Lower leg skin (tissue), 4 donors: ENCODE results near the gene CRIP1. TPM values are rescaled to one million over a fixed set of nuclear protein-coding genes. Genes with fewer than 3 reads are reported as not detected.

Experiments
- DNase-seq, 2 donors: peaks; one replicate each; pipeline ENCODE4 v3.0.0-alpha.2; 2019; ENCODE audit warnings: low spot score in 2 of 2
- H3K4me3 ChIP-seq: fragments of 200-600 bp; sonication (generic); 2 replicates; pipeline ENCODE4 v1.5.1; 2017; ENCODE audit warnings: mild to moderate bottlenecking, low read depth; ENCODE audit not compliant: poor library complexity, severe bottlenecking
- POLR2A ChIP-seq, 2 donors: fragments of 450-650 bp; IDR thresholded peaks; one replicate each; pipeline ENCODE4 v1.6.1; 2016 to 2017; ENCODE audit warnings: antibody characterized with exemption in 2 of 2, mild to moderate bottlenecking in 1 of 2, moderate library complexity in 1 of 2
- WGBS, 2 donors: methylation state at CpG; one replicate each; pipeline ENCODE4 v1.1.5; 2018; 5-methylcytosine and 5-hydroxymethylcytosine counted together
- intact Hi-C: fragments of 100-400 bp; cut with DNase I; formaldehyde crosslinking; loops from one replicate; pipeline ENCODE4 v1.15.0; 2023; ENCODE audit warnings: low total_unique reads
- total RNA-seq, 4 donors: library from RNA; depleted of rRNA; stranded (reverse); fragments of >200 nt; gene quantifications; one replicate each; pipeline ENCODE4 v1.1.0, GENCODE V29; 2016
- TF ChIP-seq, protein P1 (sequence below), 3 donors: fragments of 450-650 bp; IDR thresholded peaks; one replicate each; pipeline ENCODE4 v1.5.1; 2016; ENCODE audit warnings: antibody characterized with exemption in 3 of 3, mild to moderate bottlenecking in 3 of 3, moderate library complexity in 2 of 3

Gene CRIP1
- total RNA-seq, 4 donors from 2014 or later: 13.1 to 103 (median 63.2) TPM

DNA sequence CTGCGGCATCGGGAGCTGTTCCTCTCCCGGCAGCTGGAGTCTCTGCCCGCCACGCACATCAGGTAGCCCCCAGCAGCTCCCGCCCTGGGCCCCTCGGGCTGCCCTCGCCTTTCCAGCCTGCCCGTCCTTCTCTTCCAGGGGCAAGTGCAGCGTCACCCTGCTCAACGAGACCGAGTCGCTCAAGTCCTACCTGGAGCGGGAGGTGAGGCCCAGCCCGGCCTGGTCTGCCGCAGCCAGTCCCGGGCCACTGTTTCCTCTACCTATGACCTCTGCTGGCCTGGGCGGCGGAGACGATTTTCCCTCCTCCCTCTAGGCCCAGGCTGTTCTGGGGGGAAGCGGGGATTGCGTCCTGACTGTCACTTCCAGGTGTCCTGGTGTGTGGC lies 36.6 kb upstream of the CRIP1 start:
- H3K4me3 ChIP-seq: no peak overlapping the region
- DNase-seq: no peak
- WGBS, 2 donors: 90 to 93% methylated on average over 22 of the region's 22 CpGs
- intact Hi-C loops: no loop called here
- no peak for TF ChIP-seq POLR2A (IDR thresholded peaks at IDR 0.05)
- TF ChIP-seq, protein P1, sequence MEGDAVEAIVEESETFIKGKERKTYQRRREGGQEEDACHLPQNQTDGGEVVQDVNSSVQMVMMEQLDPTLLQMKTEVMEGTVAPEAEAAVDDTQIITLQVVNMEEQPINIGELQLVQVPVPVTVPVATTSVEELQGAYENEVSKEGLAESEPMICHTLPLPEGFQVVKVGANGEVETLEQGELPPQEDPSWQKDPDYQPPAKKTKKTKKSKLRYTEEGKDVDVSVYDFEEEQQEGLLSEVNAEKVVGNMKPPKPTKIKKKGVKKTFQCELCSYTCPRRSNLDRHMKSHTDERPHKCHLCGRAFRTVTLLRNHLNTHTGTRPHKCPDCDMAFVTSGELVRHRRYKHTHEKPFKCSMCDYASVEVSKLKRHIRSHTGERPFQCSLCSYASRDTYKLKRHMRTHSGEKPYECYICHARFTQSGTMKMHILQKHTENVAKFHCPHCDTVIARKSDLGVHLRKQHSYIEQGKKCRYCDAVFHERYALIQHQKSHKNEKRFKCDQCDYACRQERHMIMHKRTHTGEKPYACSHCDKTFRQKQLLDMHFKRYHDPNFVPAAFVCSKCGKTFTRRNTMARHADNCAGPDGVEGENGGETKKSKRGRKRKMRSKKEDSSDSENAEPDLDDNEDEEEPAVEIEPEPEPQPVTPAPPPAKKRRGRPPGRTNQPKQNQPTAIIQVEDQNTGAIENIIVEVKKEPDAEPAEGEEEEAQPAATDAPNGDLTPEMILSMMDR (IDR thresholded peaks at IDR 0.05): no peak

DNA sequence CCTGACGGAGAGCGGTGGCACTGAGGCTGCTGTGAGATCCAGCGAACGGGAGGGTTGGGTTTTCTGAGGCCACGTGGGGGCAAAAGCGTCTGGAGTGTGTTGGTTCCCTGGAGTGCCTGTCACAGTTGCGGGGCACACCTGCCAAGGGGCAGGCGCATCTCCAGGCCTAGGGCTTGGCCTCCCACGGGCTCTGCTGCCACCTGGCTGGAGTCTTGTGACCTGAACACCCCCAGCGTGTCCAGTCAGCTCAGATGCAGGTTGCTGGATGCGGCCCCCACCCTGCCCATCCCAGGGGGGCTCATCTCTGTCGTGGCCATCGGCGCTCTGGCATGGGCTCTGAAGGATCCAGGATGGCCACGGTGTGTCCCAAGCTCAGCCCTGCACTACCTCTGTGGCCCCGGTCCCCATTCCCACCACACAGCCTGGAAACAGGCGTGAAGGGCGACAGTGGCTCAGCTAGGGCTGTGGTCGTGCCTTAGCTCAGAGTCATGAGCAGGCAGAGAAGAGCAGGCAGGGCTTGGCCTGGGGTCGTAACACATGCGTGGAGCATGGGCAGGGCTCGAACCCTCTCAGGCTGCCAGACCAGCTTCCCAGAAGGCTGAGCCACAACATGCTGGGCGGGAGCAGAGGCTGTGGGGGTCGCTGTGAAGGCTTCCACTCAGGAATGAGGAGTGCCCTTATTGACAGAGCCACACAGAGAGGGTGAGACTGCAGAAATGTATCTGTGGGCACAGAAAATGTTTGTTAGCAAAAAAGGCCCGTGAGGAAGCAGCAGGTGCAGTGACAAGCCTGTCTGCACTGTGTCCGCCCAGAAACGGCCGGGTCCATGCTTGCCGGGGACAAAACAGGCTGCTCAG lies 35.6 kb upstream of the CRIP1 start:
- intact Hi-C loops: no loop called here
- WGBS, 2 donors: 85 to 93% methylated on average over 22 to 26 of the region's 29 CpGs
- TF ChIP-seq, protein P1 (IDR thresholded peaks at IDR 0.05): no peak
- TF ChIP-seq POLR2A (IDR thresholded peaks at IDR 0.05): no peak
- DNase-seq: no peak
- no peak overlapping the region for H3K4me3 ChIP-seq

DNA sequence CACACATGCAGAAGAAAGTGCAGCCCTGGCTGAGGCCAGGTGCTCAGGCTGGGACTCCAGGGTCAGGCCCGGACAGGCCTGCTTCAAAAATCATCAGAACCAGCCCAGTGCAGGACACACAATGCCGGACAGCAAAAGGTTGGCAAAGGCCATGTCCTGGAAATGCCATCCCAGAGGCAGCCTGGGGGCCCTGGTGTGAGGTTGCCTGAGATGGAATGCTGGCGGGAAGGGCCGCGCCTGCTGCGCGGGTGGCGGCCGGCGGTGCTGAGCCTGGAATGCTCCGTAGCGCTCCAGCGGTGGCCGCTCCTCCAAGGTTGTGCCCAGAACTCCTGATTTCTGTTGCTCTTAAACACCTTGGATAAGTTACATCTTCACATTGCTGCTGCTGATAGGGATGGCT lies 33.7 kb upstream of the CRIP1 start:
- WGBS, 2 donors: 89% methylated on average over 14 of the region's 14 CpGs

DNA sequence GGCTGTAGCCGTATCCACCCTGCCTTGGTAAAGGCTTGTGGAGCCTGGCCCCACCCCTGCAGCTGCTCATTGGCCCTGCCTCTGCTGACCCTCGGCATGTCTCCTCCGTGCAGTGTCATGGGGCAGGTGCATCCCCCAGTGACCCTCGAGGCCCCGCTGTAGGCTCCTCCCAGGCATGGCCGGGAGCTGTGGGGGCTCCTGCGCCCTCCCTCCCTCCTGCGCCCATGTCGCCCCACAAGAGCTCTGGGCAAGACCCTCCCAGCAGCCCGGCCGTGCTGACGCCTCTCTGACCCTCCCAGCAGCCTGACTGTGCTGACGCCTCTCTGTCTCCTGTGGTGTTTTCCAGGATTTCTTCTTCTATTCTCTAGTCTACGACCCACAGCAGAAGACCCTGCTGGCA lies 32.8 kb upstream of the CRIP1 start:
- no peak for DNase-seq
- intact Hi-C loops: no loop called here
- no peak overlapping the region for H3K4me3 ChIP-seq
- no peak for TF ChIP-seq POLR2A (IDR thresholded peaks at IDR 0.05)
- TF ChIP-seq, protein P1 (IDR thresholded peaks at IDR 0.05): no peak
- WGBS, 2 donors: 92% methylated on average over 14 of the region's 14 CpGs

More for the DNA sequence above, 33.7 kb upstream of the CRIP1 start:
- TF ChIP-seq POLR2A (IDR thresholded peaks at IDR 0.05): no peak
- TF ChIP-seq, protein P1 (IDR thresholded peaks at IDR 0.05): no peak
- H3K4me3 ChIP-seq: no peak overlapping the region
- no peak for DNase-seq
- intact Hi-C loops: no loop called here

DNA sequence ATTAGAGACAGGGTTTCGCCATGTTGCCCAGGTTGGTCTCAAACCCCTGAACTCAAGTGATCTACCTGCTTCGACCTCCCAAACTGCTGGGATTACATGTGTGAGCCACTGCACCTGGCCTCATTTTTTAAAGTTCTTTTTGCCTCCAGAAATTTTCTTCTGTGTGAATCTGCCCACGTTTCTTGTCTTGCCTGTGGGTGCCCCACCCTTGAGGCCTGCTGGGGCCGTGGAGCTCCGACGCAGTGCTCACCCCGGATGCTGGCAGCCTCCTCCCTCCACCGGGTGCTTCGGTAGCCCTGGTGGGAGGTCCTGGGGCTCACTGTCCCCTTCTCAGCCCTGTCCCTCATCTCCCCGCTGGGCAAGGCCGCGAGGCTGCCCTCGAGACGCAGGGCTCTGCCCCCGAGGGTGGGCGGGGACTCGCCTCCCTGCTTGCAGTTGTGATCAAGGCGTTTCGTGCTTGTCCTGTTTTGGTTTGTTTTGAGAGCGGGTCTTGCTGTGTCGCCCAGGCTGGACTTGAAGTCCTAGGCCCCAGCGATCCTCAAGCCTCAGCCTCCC lies 31.5 kb upstream of the CRIP1 start:
- 85 to 89% methylated on average over 14 to 22 of the region's 22 CpGs for WGBS, 2 donors

More for the DNA sequence above, 31.5 kb upstream of the CRIP1 start:
- intact Hi-C loops: no loop called here
- H3K4me3 ChIP-seq: no peak overlapping the region
- TF ChIP-seq POLR2A (IDR thresholded peaks at IDR 0.05): no peak
- TF ChIP-seq, protein P1 (IDR thresholded peaks at IDR 0.05): no peak
- no peak for DNase-seq
